HG02970 (cell line): ENCODE data around the gene FAM53A.
"Not testable (repeated sequence)": the region's sequence is repeated elsewhere in the genome, so short reads cannot be mapped to it uniquely, and the experiment has no call there.

Experiments
- ATAC-seq: cut with Tn5 transposase; IDR thresholded peaks from one replicate; pipeline ENCODE4 v1.9.1; 2021; ENCODE audit warnings: mild to moderate bottlenecking, moderate library complexity, moderate number of reproducible peaks; ENCODE audit not compliant: unreplicated experiment, low FRiP score

Gene FAM53A

GRCh38 chr4:1642196-1642951 lies 41.7 kb downstream of the FAM53A start:
- ATAC-seq, result no peak

GRCh38 chr4:1641671-1642070 lies 42.4 kb downstream of the FAM53A start:
- ATAC-seq, result no peak

- ATAC-seq, result not testable (repeated sequence)
Observed at GRCh38 chr4:1640716-1641503, 43.2 kb downstream of the FAM53A start.

- no peak for ATAC-seq
Observed at GRCh38 chr4:1640190-1640589, 43.9 kb downstream of the FAM53A start.

GRCh38 chr4:1639299-1639868 lies 44.7 kb downstream of the FAM53A start:
- no peak for ATAC-seq

- ATAC-seq, result no peak
Observed at GRCh38 chr4:1638873-1639272, 45.2 kb downstream of the FAM53A start.

GRCh38 chr4:1638272-1638598 lies 45.9 kb downstream of the FAM53A start:
- no peak for ATAC-seq

GRCh38 chr4:1637580-1638271 lies 46.4 kb downstream of the FAM53A start:
- ATAC-seq, result no peak

- no peak for ATAC-seq
Observed at GRCh38 chr4:1636490-1637211, 47.5 kb downstream of the FAM53A start.

- no peak for ATAC-seq
Observed at GRCh38 chr4:1635464-1635863, 48.6 kb downstream of the FAM53A start.

GRCh38 chr4:1633993-1634392 lies 50.1 kb downstream of the FAM53A start:
- ATAC-seq, result no peak

GRCh38 chr4:1632109-1633104 lies 51.7 kb downstream of the FAM53A start:
- ATAC-seq, result no peak

GRCh38 chr4:1631136-1631535 lies 53.0 kb downstream of the FAM53A start:
- ATAC-seq, result no peak

- no peak for ATAC-seq
Observed at GRCh38 chr4:1630266-1630665, 53.8 kb downstream of the FAM53A start.

GRCh38 chr4:1629699-1630083 lies 54.4 kb downstream of the FAM53A start:
- ATAC-seq, result no peak

GRCh38 chr4:1628892-1629698 lies 55.0 kb downstream of the FAM53A start:
- ATAC-seq, result no peak

GRCh38 chr4:1627417-1628313 lies 56.4 kb downstream of the FAM53A start:
- no peak for ATAC-seq
